Activated naive CD4-positive, alpha-beta T cell treated with anti-CD3 and anti-CD28 coated beads, Interleukin-2, amount 50 U/mL, for 72 hours (primary cell): ENCODE measurements around the gene VWA5B2. TPM values are rescaled to one million over a fixed set of nuclear protein-coding genes. Genes with fewer than 3 reads are reported as not detected.

ENCODE experiments used
- ATAC-seq, 2 donors: fragments of 150-1000 bp; cut with Tn5 transposase; 2 replicates each; pipeline ENCODE4 v1.10.0; 2021; ENCODE audit warnings: mild to moderate bottlenecking in 2 of 2, moderate library complexity in 2 of 2
- DNase-seq, 2 donors: peaks; one replicate each; pipeline ENCODE4 v3.0.0; 2021 to 2022; ENCODE audit warnings: low spot score in 2 of 2
- H3K27ac Mint-ChIP-seq, 2 donors: one replicate each; pipeline ENCODE4 v1.8.0; 2022; ENCODE audit warnings: mild to moderate bottlenecking in 2 of 2, mixed read lengths in 2 of 2
- H3K36me3 Mint-ChIP-seq, 2 donors: one replicate each; pipeline ENCODE4 v1.8.0; 2022; ENCODE audit warnings: mixed read lengths in 2 of 2
- H3K9me3 Mint-ChIP-seq, 2 donors: one replicate each; pipeline ENCODE4 v1.8.0; 2022; ENCODE audit warnings: mixed read lengths in 2 of 2
- total RNA-seq, 2 donors: library from RNA; stranded (reverse); gene quantifications; one replicate each; pipeline ENCODE4 v1.2.3, GENCODE V29; 2022

Gene VWA5B2
- total RNA-seq, 2 donors from 2014 or later, result not detected

GRCh38 chr3:184209146-184209923 is 20.1 kb upstream of the VWA5B2 start:
- ATAC-seq (no peak), DNase-seq (no peak)
- H3K36me3 Mint-ChIP-seq, result no peaks in the 10 kb centered on the region
- no peak overlapping the region for H3K27ac Mint-ChIP-seq
- no peaks in the 10 kb centered on the region for H3K9me3 Mint-ChIP-seq

DNA sequence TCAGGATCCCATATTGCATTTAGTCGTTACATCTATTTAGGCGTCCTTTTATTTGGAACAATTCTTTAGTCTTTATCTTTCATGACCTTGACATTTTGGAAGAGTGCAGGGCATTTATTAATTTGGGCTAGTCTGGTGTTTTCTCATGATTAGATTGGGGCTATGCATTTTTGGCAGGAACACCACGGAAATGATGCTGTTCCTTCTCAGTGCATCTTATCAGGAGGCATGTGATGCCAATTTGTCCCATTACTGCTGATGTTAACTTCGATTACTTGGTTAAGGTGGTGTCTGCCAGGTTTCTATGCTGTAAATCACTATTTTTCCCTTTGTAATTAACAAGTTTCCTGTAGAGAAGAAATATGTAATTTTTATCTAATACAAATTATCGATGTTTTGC is 18.1 kb upstream of the VWA5B2 start:
- H3K36me3 Mint-ChIP-seq, result no peaks in the 10 kb centered on the region
- no peak for ATAC-seq
- DNase-seq, result no peak
- no peaks in the 10 kb centered on the region for H3K9me3 Mint-ChIP-seq
- no peak overlapping the region for H3K27ac Mint-ChIP-seq

- ATAC-seq (no peak), DNase-seq (no peak)
- no peaks in the 10 kb centered on the region for H3K9me3 Mint-ChIP-seq
- H3K27ac Mint-ChIP-seq, result no peak overlapping the region
- no peaks in the 10 kb centered on the region for H3K36me3 Mint-ChIP-seq
These were observed 17.7 kb upstream of the VWA5B2 start for GRCh38 chr3:184211718-184212117.

- no peak for ATAC-seq
- no peaks in the 10 kb centered on the region for H3K9me3 Mint-ChIP-seq
- no peaks in the 10 kb centered on the region for H3K36me3 Mint-ChIP-seq
- no peak overlapping the region for H3K27ac Mint-ChIP-seq
- DNase-seq, result no peak
These were observed 10.6 kb upstream of the VWA5B2 start for GRCh38 chr3:184218814-184219213.

- H3K9me3 Mint-ChIP-seq, result no peaks in the 10 kb centered on the region
- no peak for DNase-seq
- no peaks in the 10 kb centered on the region for H3K36me3 Mint-ChIP-seq
- no peak for ATAC-seq
- H3K27ac Mint-ChIP-seq, result no peak overlapping the region
These were observed 6.9 kb upstream of the VWA5B2 start for GRCh38 chr3:184222521-184222920.

GRCh38 chr3:184223946-184224345 is 5.4 kb upstream of the VWA5B2 start:
- H3K9me3 Mint-ChIP-seq, result no peaks in the 10 kb centered on the region
- ATAC-seq (no peak), DNase-seq (no peak)
- no peak overlapping the region for H3K27ac Mint-ChIP-seq
- H3K36me3 Mint-ChIP-seq, result no peaks in the 10 kb centered on the region

DNA sequence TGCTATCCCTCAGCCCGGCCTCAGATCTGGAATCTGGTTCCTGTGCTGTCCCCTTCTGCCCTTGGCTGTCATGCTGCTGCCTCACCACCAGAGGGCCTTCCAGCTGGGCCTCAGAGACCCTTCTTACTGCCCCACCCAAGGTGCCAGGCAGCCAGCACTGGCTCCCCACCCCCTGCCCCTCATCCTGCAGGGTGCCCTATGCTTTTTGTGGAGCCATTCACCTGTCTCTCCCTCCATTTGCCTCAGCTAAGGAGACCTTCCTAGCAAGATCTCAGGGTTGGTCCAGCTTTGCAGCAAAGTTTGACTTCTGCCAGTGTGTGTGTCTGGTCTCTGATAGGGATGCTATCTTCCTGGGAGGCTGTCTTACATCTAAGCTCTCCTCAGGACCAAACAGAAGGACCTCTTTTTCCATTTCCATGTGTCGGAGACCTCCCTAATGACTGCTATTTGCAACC is 1.9 kb upstream of the VWA5B2 start:
- no peak overlapping the region for H3K27ac Mint-ChIP-seq
- no peaks in the 10 kb centered on the region for H3K9me3 Mint-ChIP-seq
- ATAC-seq (peak; percentile 64 to 77), DNase-seq (peak in 1 of 2 donors; percentile 71)
- H3K36me3 Mint-ChIP-seq, result peaks cover 0 to 8% of the 10 kb centered on the region in 2 donors

DNA sequence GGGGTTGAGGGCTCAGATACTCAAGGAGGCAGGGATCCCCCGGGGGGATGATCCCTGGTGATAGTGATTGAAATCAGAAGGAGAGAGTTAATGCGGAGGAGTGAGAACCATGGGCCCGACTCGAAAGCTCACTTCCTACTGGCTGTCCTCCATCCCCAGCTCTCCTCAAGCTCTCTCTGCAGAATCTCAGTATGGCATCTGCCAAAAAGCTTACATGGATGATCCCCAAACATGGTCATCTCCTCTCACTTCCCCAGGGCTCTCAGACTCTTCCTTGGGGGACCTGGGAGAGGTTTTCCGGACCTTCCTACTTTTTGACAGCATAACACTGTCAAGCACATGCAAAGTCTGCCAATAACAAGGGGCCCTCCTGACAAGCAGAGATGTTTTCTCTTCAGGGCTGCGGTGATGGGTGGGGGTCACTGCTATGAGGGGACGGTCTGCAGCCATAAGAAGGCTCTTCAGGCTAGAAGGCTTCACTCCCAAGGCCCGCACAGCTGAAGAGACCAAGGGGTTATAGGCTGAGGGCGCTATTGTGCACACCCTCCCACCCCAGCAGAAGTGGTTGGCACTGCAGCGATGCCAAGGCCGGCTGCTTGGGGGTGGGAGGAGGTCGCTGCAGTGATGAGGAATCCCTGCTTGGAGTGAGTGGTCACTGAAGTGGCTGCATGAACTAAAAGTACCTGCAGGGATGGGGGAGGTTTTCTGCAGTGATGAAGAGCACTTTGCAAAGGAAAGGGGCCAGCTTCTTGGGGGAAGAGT is 828 bp upstream of the VWA5B2 start:
- ATAC-seq (no peak), DNase-seq (no peak)
- Mint-ChIP-seq H3K27ac (no peak overlapping the region), H3K9me3 (no peaks in the 10 kb centered on the region), H3K36me3 (peaks cover 0 to 8% of the 10 kb centered on the region in 2 donors)

- no peaks in the 10 kb centered on the region for H3K9me3 Mint-ChIP-seq
- no peak for DNase-seq
- H3K36me3 Mint-ChIP-seq, result peaks cover 0 to 8% of the 10 kb centered on the region in 2 donors
- no peak overlapping the region for H3K27ac Mint-ChIP-seq
- ATAC-seq, result no peak
These were observed 757 bp downstream of the VWA5B2 start for GRCh38 chr3:184230081-184230602.

- ATAC-seq, result no peak
- Mint-ChIP-seq H3K36me3 (peaks cover 0 to 8% of the 10 kb centered on the region in 2 donors), H3K9me3 (no peaks in the 10 kb centered on the region), H3K27ac (no peak overlapping the region)
- no peak for DNase-seq
These were observed 1.5 kb downstream of the VWA5B2 start for GRCh38 chr3:184230603-184231528.

DNA sequence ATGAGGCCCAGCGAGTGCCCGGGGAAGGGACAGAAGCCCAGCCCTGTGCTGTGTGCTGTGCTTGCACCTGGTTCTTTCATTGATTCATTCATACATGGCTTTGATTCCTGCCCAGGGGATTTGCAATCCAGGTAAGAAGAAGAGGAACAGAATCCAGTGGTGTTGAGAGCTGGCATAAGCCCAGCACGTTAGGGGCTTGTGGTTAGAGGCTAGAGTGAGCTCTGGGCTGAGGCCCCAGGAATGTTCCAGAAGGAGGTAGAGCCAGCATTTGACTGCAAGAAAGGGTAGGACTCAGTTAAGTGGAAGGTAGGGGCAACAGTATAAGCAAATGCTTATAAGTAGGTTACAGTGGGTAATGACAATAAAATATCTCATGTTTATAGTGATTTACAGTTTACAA is 2.3 kb downstream of the VWA5B2 start:
- ATAC-seq, result no peak
- Mint-ChIP-seq H3K36me3 (peaks cover 0 to 8% of the 10 kb centered on the region in 2 donors), H3K27ac (no peak overlapping the region), H3K9me3 (no peaks in the 10 kb centered on the region)
- no peak for DNase-seq

DNA sequence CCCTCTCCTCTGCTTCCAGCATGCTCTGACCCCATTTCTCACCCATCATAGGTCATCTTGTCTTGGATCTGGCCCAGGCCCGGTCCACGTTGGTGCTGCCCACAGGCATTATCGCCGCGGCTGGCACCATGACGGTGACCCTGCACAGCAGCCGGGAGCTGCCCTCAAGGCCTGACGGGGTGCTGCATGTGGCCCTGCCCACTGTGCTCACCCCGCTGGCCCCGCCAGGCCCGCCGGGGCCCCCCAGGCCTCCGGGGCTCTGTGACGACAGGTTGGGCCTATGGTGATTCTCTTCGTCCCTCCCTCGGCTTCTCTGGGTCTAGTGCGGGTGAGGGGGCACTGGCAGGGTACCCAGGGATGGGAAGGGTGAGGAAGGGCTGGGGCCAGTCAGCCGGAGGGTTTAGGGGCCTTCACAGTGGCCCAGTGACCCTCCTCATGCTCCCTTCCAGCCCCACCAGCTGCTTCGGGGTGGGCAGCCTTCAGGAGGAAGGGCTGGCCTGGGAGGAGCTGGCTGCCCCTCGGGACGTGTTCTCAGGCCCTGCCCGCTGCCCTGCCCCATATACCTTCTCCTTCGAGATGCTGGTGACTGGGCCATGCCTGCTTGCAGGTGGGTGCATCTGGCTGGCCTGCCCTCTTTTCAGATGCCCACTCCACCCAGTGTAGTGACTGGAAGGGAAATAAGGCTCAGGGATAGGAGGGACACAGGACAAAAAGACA is 3.9 kb downstream of the VWA5B2 start:
- Mint-ChIP-seq H3K9me3 (no peaks in the 10 kb centered on the region), H3K36me3 (peaks cover 0 to 8% of the 10 kb centered on the region in 2 donors), H3K27ac (no peak overlapping the region)
- no peak for DNase-seq
- no peak for ATAC-seq

DNA sequence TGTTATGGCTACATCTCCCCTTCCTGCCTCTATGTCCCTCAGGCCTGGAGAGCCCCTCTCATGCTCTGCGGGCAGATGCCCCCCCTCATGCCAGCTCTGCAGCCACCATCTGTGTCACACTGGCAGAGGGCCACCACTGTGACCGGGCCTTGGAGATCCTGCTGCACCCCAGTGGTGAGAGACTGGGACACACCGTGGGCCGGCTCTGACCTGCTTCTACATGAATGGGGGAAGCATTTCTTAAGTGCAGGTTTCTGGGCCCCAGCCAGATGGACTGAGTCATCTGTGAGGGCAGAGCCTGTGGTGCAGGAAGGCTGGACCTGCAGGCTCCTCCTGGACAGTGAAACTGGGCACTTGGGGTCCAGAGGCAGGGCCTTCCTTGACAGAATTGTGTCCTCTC is 4.8 kb downstream of the VWA5B2 start:
- DNase-seq (no peak), ATAC-seq (no peak)
- no peaks in the 10 kb centered on the region for H3K9me3 Mint-ChIP-seq
- peaks cover 0 to 8% of the 10 kb centered on the region in 2 donors for H3K36me3 Mint-ChIP-seq
- H3K27ac Mint-ChIP-seq, result no peak overlapping the region

DNA sequence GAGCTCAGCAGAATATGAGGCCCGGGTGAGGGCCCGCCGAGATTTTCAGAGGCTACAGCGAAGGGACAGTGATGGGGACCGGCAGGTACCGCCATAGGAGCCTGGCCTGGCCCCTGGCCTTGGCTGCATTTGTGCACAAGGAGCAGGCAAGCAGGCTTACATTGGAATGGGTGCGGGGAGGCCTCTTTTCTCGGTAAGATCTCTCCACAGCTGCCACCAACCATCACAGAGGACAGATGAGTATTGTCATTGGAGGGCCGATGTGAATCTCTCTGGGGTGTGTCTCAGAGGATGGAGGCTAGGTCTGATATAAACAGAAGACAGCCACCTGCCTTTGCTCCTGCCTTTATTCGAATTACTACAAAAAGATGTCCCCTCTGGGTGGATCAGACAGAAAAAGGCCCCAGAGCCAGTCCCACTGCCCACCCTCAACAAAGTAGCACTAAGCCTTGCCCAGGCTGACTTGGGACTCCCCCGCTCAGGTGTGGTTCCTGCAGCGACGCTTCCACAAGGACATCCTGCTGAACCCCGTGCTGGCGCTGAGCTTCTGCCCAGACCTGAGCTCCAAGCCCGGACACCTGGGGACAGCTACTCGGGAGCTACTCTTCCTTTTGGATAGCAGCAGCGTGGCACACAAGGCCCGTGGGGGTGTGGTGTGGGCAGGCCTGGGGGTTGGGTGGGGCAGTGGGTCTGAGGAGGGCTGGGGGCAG is 5.4 kb downstream of the VWA5B2 start:
- ATAC-seq, result no peak
- no peaks in the 10 kb centered on the region for H3K9me3 Mint-ChIP-seq
- no peak for DNase-seq
- H3K27ac Mint-ChIP-seq, result no peak overlapping the region
- H3K36me3 Mint-ChIP-seq, result peaks cover 0 to 8% of the 10 kb centered on the region in 2 donors

DNA sequence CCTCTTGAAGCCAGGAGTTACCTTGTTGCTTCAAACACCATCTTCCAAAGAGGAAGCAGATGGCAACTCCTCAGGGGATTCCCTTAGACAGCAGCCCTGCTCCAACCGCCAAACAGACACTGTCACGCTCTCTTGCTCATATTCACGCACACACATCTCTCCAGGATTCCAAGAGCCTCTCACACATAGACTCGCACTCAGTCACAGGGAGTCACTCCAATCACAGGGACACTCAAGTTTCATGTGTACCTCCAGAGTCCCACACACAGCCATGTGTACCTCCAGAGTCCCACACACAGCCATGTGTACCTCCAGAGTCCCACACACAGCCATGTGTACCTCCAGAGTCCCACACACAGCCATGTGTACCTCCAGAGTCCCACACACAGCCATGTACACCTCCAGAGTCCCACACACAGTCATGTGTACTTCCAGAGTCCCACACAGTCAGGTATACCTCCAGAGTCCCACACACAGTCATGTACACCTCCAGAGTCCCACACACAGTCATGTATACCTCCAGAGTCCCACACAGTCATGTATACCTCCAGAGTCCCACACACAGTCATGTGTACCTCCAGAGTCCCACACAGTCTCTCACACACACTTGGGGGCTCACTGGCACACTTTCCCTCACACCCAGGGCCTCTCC is 6.1 kb downstream of the VWA5B2 start:
- no peak for ATAC-seq

More for the DNA sequence above, 6.1 kb downstream of the VWA5B2 start:
- Mint-ChIP-seq H3K27ac (peak overlapping the region in 1 of 2 donors; percentile 59), H3K9me3 (no peaks in the 10 kb centered on the region), H3K36me3 (peaks cover 0 to 8% of the 10 kb centered on the region in 2 donors)
- DNase-seq, result no peak
